Stimulated activated CD4-positive, alpha-beta T cell treated with anti-CD3 and anti-CD28 coated beads, Interleukin-12 subunit alpha, Interleukin-12 subunit beta, amount 100 ng/mL, for 4 hours (primary cell): ENCODE measurements around the gene SAYSD1.
"Not testable (repeated sequence)": the region's sequence is repeated elsewhere in the genome, so short reads cannot be mapped to it uniquely, and the experiment has no call there.

ENCODE experiments used
- DNase-seq: peaks from one replicate; pipeline ENCODE4 v3.0.0-alpha.2; 2020

SAYSD1 gene

GRCh38 chr6:39114704-39115599 is at the start of gene SAYSD1:
Gene SAYSD1, minus strand, starts transcription at chr6:39115186. Its CDS starts 97 bp downstream, at chr6:39115089.
- peak; percentile 91 for DNase-seq

DNA sequence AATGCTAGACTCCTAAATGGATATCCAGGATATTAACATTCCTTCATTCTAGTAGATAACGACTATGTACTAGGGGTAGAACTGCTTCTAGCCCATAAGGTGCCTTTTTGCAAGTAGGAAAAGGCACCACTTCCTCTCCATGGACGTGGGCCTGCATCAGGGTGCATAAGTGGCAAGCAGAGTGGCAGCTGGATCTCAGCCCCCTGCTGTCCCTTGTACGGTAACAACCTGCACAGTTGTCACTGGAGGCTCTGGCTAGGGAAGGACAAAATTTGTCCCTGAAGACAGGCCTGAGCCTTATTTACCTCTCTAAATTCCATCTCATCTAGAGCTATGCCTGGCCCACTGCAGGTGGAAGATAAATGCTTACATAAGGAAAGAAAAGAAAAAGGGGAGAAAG is 42.5 kb upstream of the SAYSD1 start:
- no peak for DNase-seq

- no peak for DNase-seq
Measured at GRCh38 chr6:39156801-39157200, 41.8 kb upstream of the SAYSD1 start.

GRCh38 chr6:39154705-39155104 is 39.7 kb upstream of the SAYSD1 start:
- DNase-seq = no peak

- DNase-seq = no peak
Measured at GRCh38 chr6:39153766-39154397, 38.9 kb upstream of the SAYSD1 start.

GRCh38 chr6:39152262-39152661 is 37.3 kb upstream of the SAYSD1 start:
- DNase-seq = no peak

DNA sequence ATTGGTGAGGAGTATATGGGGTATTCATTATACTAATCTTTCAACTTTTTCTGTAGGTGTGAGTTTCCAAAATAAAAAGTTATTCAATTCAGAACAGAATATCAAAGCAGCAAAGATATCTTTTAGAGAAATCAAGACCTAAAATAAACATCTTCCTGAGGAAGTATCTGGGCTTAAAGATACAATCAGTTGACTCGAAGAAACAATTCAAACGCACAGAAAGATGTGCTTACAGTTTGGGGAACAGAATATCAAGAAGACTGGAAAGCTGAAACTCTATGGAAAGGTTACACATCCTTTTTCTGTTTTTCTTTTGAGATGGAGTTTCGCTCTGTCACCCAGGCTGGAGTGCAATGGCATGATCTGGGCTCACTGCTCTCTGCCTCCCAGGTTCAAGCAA is 36.2 kb upstream of the SAYSD1 start:
- no peak for DNase-seq

- no peak for DNase-seq
Measured at GRCh38 chr6:39144481-39145173, 29.6 kb upstream of the SAYSD1 start.

- no peak for DNase-seq
Measured at GRCh38 chr6:39143238-39143930, 28.4 kb upstream of the SAYSD1 start.

DNA sequence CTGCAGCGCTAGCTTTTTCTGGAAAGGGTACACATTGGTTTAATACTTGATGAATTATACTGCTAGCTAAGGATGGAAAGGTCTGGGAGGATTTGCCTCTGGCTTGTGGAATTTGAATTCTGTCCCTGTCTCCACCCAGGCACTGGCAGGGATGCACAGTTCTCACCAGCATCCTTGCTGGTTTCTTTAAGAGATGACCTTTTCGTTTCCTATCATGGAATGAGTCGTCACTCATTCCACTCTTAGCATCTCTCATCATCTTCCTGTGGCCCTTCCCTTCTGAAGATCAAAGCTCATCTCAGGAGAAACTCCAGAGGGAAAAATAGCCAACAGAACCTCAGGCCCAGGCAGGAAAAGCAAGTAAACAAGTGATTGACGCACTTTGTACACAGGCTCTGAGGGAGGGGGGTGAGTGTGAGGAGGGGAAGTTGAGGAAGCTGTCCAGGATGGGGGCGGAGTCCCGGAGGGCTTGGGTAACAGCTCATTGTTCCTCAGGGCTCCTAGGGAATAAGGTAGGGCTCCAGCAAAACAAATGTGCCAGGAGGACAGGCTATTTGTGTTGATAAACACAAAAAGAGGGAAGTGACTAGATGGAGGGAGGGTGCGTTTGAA is 25.7 kb upstream of the SAYSD1 start:
- DNase-seq = no peak

DNA sequence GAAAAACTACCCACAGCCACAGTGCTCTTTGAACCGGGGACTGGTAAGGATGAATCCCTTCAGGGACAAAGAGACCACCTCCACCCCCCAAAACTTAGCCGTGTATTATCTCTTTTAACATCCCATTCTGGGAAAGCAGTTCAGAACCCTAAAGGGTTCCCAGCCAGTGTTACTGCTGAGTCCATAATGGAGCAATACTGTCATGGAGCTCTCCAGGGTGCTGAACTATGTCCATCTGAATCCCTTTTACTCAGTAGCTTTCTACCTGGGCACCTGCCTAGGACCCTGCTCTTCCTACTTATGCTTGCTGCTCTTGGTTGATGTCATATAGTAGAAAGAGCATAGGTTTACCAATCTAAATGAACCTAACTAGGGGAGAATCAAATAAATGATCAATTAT is 22.3 kb upstream of the SAYSD1 start:
- DNase-seq = peak; percentile 12

GRCh38 chr6:39136207-39136606 is 21.2 kb upstream of the SAYSD1 start:
- DNase-seq = not testable (repeated sequence)

- not testable (repeated sequence) for DNase-seq
Measured at GRCh38 chr6:39134761-39135160, 19.8 kb upstream of the SAYSD1 start.

GRCh38 chr6:39130691-39131090 is 15.7 kb upstream of the SAYSD1 start:
- no peak for DNase-seq

DNA sequence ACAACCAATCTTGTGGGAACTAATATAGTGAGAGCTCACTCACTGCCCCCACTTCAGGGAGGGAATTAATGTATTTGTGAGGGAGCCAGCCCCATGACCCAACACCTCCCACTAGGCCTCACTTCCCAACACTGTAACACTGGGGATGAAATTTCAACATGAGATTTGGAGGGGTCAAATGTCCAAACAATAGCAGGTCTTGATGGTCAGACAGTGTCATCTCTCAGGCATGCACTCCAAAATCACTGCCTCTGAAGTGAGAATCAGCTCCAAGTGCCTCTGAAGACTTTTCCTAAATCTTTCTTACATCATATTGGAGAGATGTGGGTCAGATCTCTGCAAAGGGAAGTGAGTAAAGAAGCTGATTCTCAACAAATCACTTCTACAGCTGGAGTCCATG is 13.8 kb upstream of the SAYSD1 start:
- no peak for DNase-seq

DNA sequence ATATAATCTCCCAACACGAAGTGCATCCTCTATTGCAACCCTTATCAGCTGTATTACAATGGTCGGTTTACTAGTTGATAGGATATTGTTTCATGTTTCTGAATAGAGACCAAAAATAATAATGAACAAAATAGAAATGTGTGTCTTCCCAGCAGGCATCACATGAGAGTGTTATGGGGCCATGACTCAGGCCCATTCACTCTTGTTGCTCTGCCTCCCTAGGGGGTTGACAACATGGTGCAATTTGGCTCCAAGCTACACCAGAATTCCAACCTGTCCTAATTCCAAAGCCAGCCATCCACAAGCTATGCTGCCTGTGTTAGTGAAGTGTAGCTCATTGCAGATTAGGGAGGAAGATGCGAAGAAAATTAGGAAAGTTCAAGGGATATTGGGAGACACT is 13.1 kb upstream of the SAYSD1 start:
- no peak for DNase-seq

DNA sequence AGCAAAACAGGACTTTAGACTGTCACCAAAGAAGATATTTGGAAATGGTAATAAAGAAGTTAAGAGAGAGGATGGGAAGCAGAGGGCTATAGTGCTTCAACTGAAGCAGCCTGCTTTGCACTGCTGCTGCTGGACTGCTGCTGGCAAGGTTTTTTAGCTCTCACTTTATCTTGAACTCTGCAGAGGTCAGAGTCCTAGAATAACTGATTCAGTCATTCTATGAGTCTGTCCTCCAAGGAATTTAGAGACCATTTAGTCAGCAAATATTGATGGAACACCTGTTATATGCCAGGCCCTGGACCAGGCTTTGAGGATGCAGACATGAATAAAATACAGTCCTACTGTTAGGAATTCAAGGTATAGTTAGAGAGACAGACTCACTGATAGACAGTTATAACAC is 9.1 kb upstream of the SAYSD1 start:
- no peak for DNase-seq

DNA sequence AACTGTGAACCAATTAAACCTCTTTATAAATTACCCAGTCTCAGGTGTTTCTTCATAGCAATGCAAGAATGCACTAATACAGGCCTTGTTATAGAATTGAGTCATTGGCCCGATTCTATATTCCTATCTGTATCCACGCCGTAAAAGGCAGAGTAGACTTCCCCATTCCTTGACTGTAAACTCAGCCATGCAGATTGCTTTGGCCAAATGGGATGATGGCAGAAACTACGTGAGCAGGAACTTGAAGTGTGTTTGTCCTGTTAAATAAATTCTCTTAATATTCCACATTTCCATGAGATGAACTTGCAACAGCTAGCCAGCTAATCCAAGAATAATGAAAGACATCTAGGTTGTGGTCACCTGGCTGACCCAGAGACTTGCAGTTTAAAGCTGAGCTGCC is 3.9 kb upstream of the SAYSD1 start:
- no peak for DNase-seq

DNA sequence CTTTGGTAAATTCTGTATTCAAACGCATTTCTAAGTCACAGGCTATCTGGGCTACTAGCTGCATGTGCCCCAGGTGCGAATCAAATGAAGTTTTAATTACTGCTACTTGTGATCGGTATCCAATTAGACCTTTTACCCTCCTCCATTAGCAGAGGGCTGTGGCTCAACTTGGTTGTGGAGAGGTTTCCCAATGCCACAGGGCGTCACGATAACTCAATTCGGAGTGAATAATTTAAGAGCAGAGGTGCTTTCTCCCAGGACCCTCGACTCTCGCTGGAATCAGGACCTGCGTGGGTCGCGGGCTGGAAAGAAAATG is 640 bp downstream of the SAYSD1 start:
- no peak for DNase-seq

GRCh38 chr6:39113788-39114187 is 1.2 kb downstream of the SAYSD1 start:
- no peak for DNase-seq

GRCh38 chr6:39111280-39111679 is 3.7 kb downstream of the SAYSD1 start:
- DNase-seq = no peak

DNA sequence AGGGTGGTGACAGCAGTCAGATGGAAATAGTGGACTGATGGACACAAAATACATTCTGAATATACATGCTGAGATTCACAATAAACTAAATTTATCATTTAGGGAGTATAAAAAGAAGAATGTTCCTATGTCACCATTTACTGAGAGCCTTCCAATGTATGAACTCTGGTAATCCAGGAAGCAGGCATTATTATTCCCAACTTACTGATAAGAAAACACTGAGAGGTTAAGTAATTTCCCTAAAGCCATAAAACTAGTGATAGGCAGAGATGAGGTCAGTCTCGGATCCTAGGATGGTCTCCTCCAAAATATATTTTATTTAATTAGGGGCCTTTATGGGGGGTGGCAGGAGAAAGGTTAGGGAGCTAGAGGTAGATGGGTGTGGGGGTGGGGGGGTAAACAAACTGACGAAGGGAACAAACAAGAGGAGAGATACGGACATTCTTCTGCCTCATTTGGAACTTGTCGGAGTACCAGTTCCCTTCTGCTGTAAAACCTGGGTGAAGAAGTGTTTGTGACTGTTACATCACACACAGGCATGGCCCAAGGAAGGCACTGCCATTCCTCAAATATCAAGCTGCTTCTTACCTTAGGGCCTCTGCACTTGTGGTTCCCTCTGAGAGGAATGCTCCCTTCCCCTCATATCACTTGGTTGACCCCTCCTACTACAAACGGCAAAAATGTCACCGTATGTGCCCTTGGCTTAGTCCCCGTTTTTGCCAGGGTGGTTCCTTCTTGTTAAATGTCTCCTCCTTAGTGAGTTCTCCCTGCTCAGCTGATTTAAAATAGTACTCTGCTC is 6.7 kb downstream of the SAYSD1 start:
- DNase-seq = no peak
